Measurements from ENCODE around the gene EVI5.

DNA sequence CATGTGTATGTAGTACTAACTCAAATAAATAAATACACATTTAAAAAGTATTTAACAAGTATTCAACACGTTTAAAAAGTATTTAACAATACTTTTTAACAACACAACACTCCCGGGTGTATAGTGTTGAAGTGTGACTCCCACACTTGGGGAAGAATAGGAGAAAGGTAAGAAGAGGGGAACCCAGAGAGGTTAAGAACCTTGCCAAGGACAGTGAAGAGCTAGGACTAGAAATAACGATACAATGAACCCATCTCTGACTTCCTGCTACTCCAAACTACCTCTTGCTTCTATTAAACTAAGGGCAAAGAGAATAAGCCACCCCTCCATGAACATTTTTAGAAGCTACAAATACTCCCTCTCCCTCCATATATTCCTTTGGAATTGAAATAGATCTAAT, 296.5 kb downstream of the EVI5 start:
- TF ChIP-seq, protein P1, sequence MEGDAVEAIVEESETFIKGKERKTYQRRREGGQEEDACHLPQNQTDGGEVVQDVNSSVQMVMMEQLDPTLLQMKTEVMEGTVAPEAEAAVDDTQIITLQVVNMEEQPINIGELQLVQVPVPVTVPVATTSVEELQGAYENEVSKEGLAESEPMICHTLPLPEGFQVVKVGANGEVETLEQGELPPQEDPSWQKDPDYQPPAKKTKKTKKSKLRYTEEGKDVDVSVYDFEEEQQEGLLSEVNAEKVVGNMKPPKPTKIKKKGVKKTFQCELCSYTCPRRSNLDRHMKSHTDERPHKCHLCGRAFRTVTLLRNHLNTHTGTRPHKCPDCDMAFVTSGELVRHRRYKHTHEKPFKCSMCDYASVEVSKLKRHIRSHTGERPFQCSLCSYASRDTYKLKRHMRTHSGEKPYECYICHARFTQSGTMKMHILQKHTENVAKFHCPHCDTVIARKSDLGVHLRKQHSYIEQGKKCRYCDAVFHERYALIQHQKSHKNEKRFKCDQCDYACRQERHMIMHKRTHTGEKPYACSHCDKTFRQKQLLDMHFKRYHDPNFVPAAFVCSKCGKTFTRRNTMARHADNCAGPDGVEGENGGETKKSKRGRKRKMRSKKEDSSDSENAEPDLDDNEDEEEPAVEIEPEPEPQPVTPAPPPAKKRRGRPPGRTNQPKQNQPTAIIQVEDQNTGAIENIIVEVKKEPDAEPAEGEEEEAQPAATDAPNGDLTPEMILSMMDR (IDR thresholded peaks at IDR 0.05; ENCODE audit: insufficient read depth, low read depth, low read length): no peak
- no peak for TF ChIP-seq EZH2 (IDR thresholded peaks at IDR 0.05; ENCODE audit: insufficient read depth, low read length)
